GM15510 (cell line): ENCODE measurements around the gene LARGE2.

Source experiments
- POLR2A ChIP-seq: IDR thresholded peaks from 3 replicates; pipeline ENCODE4 v1.6.1; 2011; ENCODE audit warnings: borderline replicate concordance; ENCODE audit not compliant: insufficient read length; ENCODE audit errors: extremely low read depth

LARGE2 gene

GRCh38 chr11:45945397-45945999 lies 23.0 kb downstream of the LARGE2 start:
- TF ChIP-seq POLR2A = no peak

DNA sequence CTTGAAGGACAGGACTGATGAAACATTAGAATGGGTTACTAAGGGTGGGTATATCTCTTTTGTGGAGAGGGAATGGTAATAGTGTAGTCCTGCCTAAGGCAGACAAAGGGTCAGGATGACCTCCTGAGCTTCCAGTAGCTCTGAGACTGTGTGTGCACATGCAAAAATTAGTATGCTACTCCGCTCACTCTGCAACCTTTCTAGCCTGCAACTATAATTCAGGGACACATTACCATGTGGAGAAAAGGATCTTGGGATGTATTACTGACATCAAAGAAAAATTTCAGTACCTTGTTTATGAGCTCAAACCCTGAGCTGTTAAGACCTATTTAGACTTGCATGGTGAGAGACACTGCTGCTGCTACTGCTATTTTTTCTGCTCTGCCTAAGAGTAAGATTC lies 25.4 kb downstream of the LARGE2 start:
- TF ChIP-seq POLR2A = no peak

GRCh38 chr11:45948356-45948755 lies 25.9 kb downstream of the LARGE2 start:
- TF ChIP-seq POLR2A = no peak

GRCh38 chr11:45949992-45950407 lies 27.5 kb downstream of the LARGE2 start:
- TF ChIP-seq POLR2A = no peak

DNA sequence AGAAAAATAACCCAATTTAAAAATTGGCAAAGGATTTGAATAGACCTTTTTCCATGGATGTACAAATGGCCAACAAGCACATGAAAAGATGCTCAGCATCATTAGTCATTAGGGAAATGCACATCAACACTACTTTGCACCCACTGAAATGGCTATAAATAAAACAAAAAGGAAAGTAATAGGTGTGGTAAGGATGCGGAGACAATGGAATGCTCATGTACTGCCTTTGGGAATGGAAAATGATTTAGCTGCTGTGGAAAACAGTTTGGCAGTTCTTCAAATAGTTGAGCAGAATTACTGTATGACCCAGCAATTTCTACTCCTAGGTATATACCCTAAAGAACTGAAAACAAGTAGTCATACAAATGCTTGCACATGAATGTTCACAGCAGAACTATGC lies 37.4 kb downstream of the LARGE2 start:
- TF ChIP-seq POLR2A = no peak

GRCh38 chr11:45960387-45961095 lies 38.1 kb downstream of the LARGE2 start:
- TF ChIP-seq POLR2A = no peak

DNA sequence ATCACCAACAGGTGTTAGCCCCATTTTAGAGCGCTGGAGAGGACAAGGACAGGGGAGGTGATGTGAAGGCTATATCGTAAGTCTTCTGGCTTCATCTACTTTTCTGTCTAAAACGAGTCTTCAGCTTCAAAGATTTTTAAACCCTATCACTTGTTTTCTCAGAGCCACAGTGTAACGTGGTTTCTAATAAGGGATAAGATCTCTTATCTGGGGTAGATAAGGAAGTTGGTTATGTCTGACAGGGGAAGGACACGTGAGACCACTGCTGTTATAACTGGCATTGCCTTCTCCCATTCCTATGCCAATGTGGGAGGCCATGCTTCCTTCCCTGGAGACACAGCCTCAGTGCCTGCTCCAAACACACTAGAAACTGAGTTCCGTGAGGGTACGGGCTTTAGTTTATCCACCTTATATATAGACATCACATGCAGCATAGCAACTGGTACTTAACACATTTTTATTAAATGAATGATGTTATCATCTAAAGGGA lies 39.3 kb downstream of the LARGE2 start:
- no peak for TF ChIP-seq POLR2A

- no peak for TF ChIP-seq POLR2A
These were observed 42.5 kb downstream of the LARGE2 start for GRCh38 chr11:45964911-45965389.

- TF ChIP-seq POLR2A = no peak
These were observed 45.0 kb downstream of the LARGE2 start for GRCh38 chr11:45967506-45967905.

- TF ChIP-seq POLR2A = no peak
These were observed 46.4 kb downstream of the LARGE2 start for GRCh38 chr11:45968901-45969300.

- TF ChIP-seq POLR2A = no peak
These were observed 51.1 kb downstream of the LARGE2 start for GRCh38 chr11:45973601-45974000.

- TF ChIP-seq POLR2A = no peak
These were observed 52.4 kb downstream of the LARGE2 start for GRCh38 chr11:45974806-45975205.
